Measurements from ENCODE around the gene SLC39A6.
"Not testable (repeated sequence)": the region's sequence is repeated elsewhere in the genome, so short reads cannot be mapped to it uniquely, and the experiment has no call there.

Gene SLC39A6

GRCh38 chr18:36072406-36072805 is 56.7 kb downstream of the SLC39A6 start:
- DNase-seq; in situ Hi-C loops (cut with MboI; ENCODE audit: low pct_unique_long_range_greater_than_20kb, low sequenced_read_pairs): not testable (repeated sequence)

- DNase-seq: peak; percentile 97
- in situ Hi-C loops (cut with MboI; ENCODE audit: low pct_unique_long_range_greater_than_20kb, low sequenced_read_pairs): no loop called here
These were observed 61.8 kb downstream of the SLC39A6 start, which contains the start of gene RPRD1A for GRCh38 chr18:36067055-36067957. TSS of gene RPRD1A (minus strand) at chr18:36067559. CDS start at chr18:36067404, 155 bp downstream.

GRCh38 chr18:36066686-36067054 is 62.5 kb downstream of the SLC39A6 start:
- in situ Hi-C loops (cut with MboI; ENCODE audit: low pct_unique_long_range_greater_than_20kb, low sequenced_read_pairs): no loop called here
- peak; percentile 57 for DNase-seq

GRCh38 chr18:36066001-36066400 is 63.1 kb downstream of the SLC39A6 start:
- in situ Hi-C loops (cut with MboI; ENCODE audit: low pct_unique_long_range_greater_than_20kb, low sequenced_read_pairs): no loop called here
- DNase-seq: peak; percentile 16

GRCh38 chr18:36064809-36065079 is 64.4 kb downstream of the SLC39A6 start:
- in situ Hi-C loops (cut with MboI; ENCODE audit: low pct_unique_long_range_greater_than_20kb, low sequenced_read_pairs); DNase-seq: not testable (repeated sequence)

GRCh38 chr18:36064027-36064808 is 64.9 kb downstream of the SLC39A6 start:
- DNase-seq: no peak
- in situ Hi-C loops (cut with MboI; ENCODE audit: low pct_unique_long_range_greater_than_20kb, low sequenced_read_pairs): no loop called here

GRCh38 chr18:36058674-36059073 is 70.5 kb downstream of the SLC39A6 start:
- no peak for DNase-seq
- in situ Hi-C loops (cut with MboI; ENCODE audit: low pct_unique_long_range_greater_than_20kb, low sequenced_read_pairs): no loop called here
